ENCODE measurements around the gene NEDD4.

- TF ChIP-seq CTCF (IDR thresholded peaks at IDR 0.05) (no peak), POLR2A (IDR thresholded peaks at IDR 0.05) (no peak)
Measured at GRCh38 chr15:55968923-55969322, 24.5 kb downstream of the NEDD4 start.

Data from lower leg skin (tissue), 3 donors.